Stimulated activated CD8-positive, alpha-beta memory T cell treated with anti-CD3 and anti-CD28 coated beads, Interleukin-7, amount 100 ng/mL, for 1 hour (primary cell): Measurements from ENCODE around the gene EML5.

ENCODE experiments used
- DNase-seq, 2 donors: peaks; one replicate each; pipeline ENCODE4 v3.0.0-alpha.2; 2020; ENCODE audit warnings: low read depth in 2 of 2

EML5 gene

GRCh38 chr14:88710709-88711108 is 82.0 kb downstream of the EML5 start:
- DNase-seq = no peak

GRCh38 chr14:88707088-88707487 is 85.7 kb downstream of the EML5 start:
- no peak for DNase-seq

DNA sequence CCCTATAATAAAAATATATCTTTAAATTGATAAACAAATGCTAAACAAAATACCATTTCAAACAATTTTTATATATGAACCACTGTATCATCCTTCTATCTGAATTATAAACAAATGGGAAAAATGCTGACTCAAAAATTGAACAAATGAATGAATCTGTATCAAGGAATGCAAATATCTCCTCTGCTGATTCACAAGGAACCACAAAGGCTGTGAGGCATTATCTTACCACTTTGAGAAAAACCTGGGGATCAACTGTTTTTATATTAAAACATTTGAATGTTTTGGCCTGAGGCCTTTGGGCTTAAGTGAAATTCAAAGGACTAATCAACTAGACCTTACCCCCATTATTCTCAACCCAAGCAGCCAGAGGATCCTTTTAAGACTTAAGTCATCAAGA is 86.3 kb downstream of the EML5 start:
- no peak for DNase-seq

- no peak for DNase-seq
Measured at GRCh38 chr14:88698651-88699050, 94.1 kb downstream of the EML5 start.

DNA sequence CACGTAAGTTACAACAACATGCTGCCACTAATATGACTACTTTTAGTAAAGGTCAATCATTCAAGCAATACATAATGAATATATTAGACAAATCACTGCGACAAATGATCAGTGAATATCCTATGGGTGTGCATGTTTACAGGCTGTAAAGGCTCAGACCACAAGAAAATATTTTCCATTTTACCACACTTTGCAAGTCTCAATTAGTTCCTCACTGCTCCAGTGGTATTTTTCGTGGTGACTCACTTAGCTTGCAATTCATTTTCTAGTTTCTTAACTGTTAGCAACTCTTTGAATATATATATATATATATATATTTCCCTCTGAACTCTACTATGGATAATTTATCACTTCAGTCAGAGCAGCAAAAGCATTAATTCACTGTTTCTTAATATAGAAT is 96.9 kb downstream of the EML5 start:
- DNase-seq = no peak

DNA sequence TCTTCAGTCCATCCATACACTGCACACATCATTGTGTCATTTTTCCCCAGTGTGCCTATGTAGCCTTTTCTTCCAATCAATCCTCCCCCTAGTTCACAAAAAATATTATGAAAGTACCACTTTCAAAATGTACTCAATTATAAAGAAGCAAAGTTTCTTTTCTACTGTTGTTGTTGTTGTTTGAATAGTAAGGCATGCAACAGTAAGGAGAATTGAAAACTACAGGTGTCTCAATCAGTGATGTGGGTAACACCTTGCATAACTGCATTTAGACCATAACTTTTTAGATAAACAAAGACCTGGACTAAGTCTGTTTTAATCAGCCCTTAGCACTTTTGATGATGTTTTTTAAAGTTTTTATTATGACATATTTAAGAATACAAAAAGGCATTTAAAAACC is 104.4 kb downstream of the EML5 start:
- DNase-seq = no peak

GRCh38 chr14:88683119-88683518 is 109.6 kb downstream of the EML5 start:
- no peak for DNase-seq

DNA sequence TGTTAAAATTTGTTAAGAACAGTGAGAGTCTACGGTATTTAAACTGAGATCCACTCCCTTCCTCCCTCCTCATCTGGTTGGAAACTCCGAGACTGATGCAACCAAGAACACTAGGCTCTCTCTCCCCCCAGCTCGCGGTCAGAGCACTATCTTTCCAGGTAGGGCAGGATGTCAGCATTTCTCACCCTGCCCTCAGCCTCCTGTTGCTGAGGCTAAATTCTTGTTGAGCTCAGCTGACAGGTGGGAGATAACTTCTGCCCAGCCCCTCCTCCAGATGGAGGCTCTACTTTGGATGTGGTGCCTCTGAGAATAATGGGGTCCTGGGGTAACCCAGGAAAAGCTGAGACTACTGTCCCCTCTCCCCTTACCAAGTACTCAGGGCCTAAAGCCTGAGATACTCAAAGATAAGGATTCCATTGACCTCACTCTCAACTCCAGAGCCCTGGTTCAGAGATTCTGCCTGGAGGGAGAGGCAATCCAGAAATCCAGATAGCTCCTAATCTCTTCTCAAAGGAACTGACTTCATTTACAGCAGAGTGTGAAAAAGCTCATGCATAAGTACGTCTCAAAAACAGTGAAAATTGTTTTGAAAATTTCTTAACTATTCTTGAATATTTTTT is 110.1 kb downstream of the EML5 start:
- no peak for DNase-seq

DNA sequence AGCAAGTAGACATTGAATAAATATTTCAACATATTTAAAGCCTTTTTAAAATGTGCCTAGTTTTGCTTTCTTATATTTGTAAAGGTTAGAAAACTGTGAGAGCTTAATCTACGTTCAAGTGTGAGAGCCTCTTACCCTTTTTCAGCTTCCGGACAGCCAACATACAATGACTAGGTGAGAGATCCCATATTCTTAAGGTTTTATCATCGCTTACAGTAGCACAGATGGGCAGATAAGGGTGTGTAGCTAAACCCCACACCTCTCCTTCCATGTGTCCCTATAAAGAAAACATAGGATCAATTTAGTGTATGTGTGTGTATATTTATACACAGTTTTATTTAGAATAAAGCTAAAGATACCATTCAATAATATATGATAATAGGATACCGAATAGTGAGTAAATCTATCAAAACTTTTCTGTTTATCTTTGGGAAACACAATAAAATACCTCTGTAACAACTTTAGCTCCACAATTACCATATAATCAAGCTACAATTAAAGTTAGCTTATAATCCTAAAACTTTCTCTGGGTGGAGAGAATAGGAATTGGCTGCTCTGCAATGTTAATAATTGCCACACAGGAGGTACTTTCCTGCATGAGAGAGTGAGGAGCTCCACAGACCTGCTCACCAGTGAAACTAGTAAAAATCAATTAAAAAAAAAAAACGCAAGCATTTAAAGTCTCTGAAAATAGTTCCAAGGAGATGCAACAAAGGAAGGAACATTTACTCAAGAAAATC is 110.8 kb downstream of the EML5 start:
- DNase-seq = no peak

GRCh38 chr14:88669346-88669745 is 123.4 kb downstream of the EML5 start:
- no peak for DNase-seq

DNA sequence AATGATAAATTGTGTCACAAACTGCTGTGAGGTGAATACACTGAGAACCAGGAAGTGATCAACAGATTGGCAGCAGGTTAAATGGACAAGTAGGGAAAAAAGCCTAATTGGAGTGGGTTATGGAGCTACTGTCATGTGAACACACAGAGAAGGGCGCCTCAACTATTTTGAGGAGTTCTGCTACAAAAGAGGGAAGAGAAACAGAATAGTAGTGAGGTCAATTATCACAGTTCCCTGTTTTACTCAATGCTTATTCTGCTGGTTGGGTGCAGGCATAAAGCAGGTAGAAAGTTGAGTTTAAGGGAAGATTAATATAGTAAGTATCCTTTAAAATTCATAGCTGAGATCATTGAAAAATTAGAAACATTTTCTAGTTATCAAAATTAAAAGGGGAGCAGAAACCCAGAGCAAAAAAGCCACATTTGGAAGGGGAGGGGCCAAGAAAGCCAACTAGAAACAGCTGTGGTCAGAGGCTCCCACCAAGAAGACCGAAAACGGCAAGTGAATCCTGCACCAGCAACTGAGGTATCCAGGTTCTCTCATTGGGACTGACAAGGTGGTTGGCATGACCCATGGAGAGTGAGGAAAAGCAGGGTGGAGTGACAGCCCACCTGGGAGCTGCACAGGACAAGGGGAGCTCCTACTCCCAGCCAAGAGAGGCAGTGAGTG is 124.2 kb downstream of the EML5 start:
- no peak for DNase-seq

DNA sequence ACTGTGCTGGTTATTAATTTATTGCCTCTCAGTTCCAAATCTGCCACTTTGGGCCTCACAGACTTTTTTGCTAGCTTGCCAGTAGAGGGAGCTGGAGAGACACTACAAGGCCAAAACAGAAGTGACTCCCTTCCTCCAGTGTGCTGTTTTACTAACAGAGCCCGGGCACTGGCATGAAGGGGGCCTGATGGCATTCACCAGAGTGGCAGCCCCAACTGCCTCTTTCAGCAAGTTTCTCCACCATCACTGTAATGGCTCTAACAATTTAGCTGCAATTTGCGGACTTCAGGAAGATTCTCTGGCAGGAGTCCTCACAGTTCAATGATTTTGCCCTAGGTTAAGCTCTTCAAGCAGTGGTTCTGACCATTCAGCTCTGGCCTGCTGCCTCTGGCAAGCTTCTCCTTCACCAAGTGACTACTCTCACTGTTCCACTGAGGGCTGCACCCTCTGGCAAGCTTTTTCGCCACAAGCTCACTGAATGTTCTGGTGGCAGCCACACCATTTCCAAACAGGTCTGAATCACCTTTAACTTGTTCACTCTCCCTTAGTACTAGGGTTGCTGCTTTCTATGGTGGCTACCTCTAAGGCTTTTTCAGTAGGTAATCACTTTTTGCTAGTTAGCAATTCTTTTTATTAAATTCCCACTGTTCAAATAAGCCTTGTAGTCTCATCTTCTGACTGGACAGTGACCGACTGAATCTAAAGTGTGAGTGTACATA is 125.0 kb downstream of the EML5 start:
- peak in 1 of 2 donors; percentile 10 for DNase-seq

GRCh38 chr14:88660056-88660455 is 132.7 kb downstream of the EML5 start:
- no peak for DNase-seq

GRCh38 chr14:88639221-88639620 is 153.5 kb downstream of the EML5 start:
- no peak for DNase-seq

DNA sequence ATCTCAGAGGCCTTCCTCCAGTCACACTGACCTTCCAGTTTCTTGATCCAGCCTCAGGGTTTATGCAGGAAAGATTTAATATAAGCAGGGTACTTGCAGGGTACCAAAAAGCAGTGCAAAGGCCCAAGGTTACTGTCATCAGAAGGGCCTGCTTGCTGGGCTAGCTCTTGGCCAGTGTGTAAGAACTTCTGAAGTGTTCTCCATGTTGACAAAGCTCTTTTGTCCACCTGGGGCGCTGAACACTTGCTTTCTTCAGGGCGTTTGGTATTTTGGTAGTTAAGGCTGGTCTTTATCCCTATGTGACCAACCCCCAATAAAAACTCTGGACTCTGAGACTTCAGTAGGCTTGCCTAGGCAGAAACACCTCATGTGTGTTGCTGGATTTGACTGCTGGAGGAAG is 160.2 kb downstream of the EML5 start:
- no peak for DNase-seq

- no peak for DNase-seq
Measured at GRCh38 chr14:88631091-88631490, 161.7 kb downstream of the EML5 start.

GRCh38 chr14:88630565-88630964 is 162.2 kb downstream of the EML5 start:
- no peak for DNase-seq

DNA sequence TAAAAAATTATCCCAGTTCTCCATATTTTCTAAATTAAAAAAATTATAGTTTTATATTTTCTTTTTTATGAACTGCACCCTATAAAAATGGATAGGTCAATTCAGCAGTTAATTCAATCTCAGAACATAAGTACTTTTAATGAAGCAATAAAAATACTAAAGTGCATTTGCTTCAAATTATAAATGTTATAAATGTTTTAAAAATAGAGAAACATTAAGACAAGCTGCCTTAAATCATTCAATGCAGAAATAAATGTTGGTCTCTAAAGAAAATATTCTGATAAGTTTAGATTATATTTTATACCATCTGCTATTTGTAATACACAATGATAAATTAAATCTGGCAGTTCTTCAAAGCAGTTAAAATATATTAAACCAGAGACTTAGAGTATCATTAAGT is 164.3 kb downstream of the EML5 start:
- DNase-seq = no peak

- no peak for DNase-seq
Measured at GRCh38 chr14:88628033-88628432, 164.7 kb downstream of the EML5 start.

DNA sequence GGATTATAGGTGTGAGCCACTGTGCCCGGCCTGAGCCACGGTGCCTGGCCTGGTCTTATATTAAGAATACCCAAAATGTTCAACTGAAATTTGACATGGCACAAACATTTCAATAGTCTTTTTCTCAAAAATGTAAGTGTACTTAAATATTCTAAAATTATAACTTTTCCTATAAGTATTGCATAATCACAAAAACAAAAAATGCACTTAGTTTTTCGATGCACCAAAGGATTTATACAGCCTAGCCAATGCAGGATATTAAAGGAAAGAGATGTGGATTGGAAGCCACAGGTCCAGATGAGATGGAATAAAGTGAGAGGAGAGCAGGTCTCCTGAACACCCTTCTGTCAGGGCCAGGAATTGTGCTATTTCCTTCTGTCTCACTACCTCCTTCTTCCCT is 167.1 kb downstream of the EML5 start:
- no peak for DNase-seq

- DNase-seq = no peak
Measured at GRCh38 chr14:88621100-88621499, 171.7 kb downstream of the EML5 start.

DNA sequence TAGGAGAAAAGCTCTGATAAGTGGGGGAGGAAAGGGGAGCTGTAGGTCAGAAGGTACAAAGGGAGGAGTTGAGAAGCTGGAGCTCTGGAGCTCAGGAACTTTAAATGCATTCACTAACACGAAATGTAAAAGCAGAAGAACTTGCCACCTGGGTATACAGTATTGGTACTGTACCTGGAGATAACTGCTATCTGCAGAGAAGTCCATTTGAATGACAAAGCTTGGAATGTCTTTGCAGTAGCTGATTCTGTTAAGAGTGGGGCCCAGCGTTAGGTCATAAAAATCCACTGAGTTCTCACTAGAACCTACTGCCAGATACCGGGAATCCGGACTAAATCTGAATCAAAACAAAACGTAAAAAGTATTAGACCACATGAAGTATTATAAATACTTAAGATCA is 174.3 kb downstream of the EML5 start:
- DNase-seq = no peak

DNA sequence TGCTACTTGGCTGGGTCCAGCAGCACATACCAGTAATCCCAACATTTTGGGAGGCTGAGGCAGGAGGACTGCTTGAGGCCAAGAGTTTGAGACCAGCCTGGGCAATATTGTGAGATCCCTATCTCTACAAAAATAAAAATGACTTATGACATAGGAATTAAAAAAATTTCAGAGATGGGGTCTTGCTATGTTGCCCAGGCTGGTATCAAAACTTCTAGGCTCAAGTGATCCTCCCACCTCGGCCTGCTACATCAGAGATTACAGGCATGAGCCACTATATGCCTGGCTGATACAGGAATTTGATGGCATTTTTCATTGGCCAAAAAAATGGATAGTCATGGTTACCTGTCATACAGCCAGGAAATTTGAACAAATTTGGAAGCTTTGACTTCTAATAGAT is 175.3 kb downstream of the EML5 start:
- no peak for DNase-seq
